Muscle of back (tissue), 11 donors: ENCODE results near the gene RYR1. TPM values are rescaled to one million over a fixed set of nuclear protein-coding genes. Genes with fewer than 3 reads are reported as not detected.
"Not testable (repeated sequence)": the region's sequence is repeated elsewhere in the genome, so short reads cannot be mapped to it uniquely, and the experiment has no call there.

Experiments
- DNase-seq, 3 donors: peaks; one replicate each; pipeline versions ENCODE4 v3.0.0 to v3.0.0-alpha.2; 2013
- polyA plus RNA-seq, 10 donors: library from polyadenylated mRNA; unstranded; fragments of 120-200 nt; gene quantifications; one replicate each; pipeline ENCODE4 v1.2.1, GENCODE V29; 2013; ENCODE audit not compliant: insufficient read length in 10 of 10

Gene RYR1
- polyA plus RNA-seq, 10 donors, result 269 to 630 (median 491) TPM

DNA sequence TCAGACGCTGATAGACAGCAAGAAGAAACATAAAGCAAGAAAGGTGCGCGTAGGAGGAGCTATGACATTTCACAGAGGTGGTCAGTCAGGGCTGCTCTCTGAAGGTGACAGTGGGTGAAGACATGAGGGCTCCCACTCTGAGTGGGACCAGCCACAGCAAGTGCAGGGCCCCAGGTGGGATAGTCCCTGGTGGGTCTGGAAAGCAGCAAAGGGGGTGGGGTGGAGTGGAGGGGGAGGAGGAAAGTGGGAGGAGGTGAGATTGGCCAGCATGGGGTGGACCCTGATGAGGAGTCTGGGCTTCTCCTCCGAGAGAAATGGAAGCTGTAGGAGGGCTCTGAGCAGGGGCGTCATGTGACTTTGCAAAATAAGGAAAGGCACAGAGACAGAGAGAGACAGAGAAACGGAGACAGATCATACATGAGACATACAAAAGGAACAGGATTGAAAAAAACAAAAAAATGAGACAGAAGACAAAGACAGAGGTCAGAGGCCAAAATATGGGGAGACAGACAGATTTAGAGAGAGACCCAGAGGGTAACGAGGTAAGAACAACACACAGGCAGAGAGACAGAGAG lies 181.6 kb downstream of the RYR1 start:
- no peak for DNase-seq

- no peak for DNase-seq
These were observed 182.8 kb downstream of the RYR1 start for GRCh38 chr19:38616265-38616664.

DNA sequence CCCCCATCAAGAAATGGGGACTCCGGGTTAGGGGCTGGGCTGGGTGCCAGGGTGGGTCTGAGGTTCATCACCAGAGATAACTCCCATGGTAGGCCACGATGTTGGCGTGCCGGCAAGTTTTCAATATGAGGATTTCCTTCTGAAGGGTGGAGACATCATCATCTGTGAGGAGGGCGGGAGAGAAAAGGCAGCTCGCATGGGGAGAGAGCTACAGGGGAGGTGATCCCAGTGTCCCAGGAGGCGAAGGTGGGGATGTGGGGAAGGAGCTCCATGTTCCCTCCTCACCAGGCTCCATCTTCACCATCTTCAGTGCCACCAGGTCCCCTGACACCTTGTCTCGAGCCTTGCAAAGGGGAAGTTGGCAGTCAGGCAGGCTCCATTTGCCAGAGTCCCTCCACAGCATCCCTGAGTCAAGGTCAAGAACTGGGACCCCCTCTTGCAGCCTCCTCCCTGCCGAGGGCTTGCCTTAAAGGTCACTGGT lies 183.8 kb downstream of the RYR1 start:
- DNase-seq, result no peak

DNA sequence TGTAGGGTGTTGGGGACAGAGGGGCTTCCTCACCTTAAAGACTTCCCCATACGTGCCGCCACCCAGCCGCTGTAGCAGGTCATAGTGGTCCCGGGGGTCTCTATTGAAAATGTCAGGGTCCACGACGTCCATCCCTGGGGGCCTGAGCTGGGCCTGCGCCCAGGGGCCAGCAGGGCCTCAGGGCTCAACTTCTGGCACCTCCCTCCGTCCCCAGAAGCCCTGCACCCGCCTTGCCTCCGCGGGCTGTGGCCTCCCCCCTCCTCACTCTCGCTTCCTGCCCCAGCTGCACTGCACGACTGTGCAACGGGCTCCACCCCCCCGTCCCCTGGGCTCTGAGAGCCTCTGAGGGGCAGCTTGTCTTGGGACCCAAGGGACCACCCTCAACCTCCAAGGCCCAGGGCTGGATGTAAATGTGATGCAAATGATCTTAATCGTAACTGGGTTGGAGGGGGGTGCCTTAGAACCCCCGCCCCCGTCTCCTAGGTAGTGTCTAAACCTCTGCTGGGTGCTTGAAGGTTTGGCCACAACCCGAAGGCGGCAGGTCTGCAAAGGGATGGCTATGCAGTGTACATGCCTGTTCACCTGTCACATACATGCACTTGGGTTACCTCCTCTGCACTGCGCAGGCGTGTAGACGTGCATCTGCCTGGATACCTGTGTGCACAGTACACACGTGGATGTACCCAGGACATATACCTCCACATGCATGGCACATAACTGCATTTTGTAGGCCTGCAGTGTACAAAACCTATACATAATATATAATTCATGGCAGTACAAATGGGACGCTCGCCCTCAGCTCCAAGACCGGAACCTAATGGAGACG lies 184.5 kb downstream of the RYR1 start, which contains the start of gene MAP4K1:
MAP4K1 (minus strand) TSS at position 190 of the 826 bp plus-strand sequence; CDS start at position 132, 58 bp downstream.
- DNase-seq, result peak in 1 of 3 donors; percentile 40

DNA sequence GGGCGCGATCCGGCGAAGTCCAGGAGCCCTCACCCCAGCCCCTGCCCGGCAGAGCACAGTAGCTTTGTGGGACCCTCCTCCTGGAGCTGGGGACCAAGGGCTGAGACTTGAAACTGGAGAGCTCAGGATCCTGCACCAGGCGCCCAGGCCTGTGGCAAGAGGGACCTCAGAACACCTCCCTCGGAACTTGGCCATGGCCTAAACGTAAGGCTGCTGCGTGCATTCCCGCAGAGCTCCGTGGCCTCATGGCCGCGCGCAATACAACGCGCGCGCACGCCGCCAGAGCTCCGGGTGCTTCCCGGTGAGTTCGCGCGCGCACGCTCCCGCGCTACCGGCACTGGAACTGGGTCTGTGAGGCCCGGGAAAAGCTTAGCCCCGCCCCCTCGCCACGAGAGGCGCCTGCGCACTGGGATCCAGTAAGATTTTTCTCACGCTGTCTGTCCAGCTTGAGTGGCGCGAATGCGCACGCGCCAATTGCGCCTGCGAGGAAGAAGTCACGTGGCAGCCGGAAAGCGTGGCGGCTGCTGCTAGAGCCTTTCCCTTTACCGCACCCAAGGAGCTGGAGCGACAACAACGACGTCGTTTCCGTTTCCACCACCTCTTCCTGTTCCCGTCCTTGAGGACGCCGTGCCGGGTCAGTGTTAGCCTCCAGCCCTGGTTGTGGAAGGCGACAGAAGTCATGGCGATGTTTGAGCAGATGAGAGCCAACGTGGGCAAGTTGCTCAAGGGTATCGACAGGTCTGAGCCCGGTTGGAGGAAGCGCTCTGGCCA lies 185.3 kb downstream of the RYR1 start, which contains the start of gene EIF3K:
EIF3K (plus strand) TSS at position 599 of the 771 bp plus-strand sequence; CDS start at position 680, 81 bp downstream.
- DNase-seq, result peak; percentile 99 to 100 (median 100)

- DNase-seq, result no peak
These were observed 186.1 kb downstream of the RYR1 start for GRCh38 chr19:38619361-38620174.

DNA sequence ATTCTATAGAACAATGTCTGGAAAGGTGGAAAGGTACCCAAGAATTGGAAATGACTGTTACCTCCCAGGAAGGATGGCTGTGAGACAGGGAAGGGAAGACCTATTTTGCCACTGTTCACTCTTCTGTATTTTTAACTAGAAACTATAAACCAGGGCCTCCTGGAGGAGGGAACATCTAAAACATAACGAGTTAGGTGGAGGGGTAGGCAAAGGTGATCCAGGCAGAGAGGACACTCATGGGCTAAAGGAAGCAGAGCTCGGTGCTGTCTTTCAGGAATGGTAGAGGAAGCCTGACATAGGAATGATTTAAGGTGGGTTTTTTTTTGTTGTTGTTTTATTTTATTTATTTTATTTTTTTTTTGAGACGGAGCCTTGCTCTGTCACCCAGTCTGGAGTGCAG lies 191.3 kb downstream of the RYR1 start:
- no peak for DNase-seq

GRCh38 chr19:38626401-38626800 lies 192.9 kb downstream of the RYR1 start:
- no peak for DNase-seq

GRCh38 chr19:38629568-38629967 lies 196.1 kb downstream of the RYR1 start:
- no peak for DNase-seq

DNA sequence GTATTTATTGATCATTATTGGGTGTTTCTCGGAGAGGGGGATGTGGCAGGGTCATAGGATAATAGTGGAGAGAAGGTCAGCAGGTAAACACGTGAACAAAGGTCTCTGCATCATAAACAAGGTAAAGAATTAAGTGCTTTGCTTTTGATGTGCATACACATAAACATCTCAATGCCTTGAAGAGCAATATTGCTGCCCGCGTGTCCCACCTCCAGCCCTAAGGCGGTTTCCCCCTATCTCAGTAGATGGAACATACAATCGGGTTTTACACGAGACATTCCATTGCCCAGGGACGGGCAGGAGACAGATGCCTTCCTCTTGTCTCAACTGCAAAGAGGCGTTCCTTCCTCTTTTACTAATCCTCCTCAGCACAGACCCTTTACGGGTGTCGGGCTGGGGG lies 197.8 kb downstream of the RYR1 start:
- DNase-seq, result not testable (repeated sequence)

DNA sequence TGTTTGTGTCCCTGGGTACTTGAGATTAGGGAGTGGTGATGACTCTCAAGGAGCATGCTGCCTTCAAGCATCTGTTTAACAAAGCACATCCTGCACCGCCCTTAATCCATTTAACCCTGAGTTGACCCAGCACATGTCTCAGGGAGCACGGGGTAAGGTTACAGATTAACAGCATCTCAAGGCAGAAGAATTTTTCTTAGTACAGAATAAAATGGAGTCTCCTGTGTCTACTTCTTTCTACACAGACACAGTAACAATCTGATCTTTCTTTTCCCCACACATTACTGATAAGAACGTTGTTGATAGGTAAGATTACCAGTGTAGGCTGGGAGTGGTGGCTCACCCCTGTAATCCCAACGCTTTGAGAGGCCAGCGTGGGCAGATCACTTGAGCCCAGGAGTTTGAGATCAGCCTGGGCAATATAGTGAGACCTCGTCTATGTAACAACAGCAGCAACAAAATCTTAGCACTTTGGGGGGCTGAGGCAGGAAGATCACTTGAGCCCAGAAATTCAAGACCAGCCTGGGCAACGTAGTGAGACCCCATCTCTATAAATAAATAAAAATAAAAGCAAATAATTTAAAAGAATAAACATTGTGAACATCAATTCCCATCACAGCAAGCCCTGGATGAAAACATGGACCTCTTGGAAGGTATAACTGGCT lies 198.5 kb downstream of the RYR1 start:
- not testable (repeated sequence) for DNase-seq

DNA sequence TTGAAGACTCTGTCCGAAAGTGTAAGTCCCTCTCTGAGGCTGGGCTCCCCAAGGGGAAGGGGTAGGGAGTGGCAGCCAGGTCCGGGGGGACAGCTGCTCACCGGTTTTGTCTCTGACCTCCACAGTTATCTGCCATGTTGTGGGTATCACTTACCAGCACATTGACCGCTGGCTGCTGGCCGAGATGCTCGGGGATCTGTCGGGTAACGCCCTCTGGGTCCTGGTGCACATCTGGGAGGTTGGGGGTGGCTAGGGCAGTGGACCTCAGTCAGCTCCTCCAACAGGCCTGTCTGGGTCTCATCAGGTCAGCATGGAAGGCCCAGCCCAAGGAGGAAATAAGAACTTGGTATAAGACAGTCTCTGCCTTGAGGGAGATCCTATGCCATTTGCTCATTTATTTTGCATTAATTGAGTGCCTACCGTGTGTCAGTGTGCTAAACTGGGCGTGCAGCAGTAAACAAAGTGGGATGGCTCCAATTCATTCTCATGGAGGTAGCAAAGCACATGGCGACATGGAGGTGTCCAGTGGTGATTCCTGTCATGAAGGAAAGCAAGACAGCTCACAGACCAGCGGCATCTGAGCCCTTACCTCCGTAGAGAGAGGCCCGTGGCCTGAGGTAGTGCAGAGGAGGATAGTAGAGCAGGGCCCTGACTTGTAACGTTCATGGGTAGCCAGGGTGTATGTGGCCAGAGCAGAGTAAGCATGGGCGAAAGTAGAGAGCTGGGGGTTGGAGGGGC lies 199.2 kb downstream of the RYR1 start:
- no peak for DNase-seq

DNA sequence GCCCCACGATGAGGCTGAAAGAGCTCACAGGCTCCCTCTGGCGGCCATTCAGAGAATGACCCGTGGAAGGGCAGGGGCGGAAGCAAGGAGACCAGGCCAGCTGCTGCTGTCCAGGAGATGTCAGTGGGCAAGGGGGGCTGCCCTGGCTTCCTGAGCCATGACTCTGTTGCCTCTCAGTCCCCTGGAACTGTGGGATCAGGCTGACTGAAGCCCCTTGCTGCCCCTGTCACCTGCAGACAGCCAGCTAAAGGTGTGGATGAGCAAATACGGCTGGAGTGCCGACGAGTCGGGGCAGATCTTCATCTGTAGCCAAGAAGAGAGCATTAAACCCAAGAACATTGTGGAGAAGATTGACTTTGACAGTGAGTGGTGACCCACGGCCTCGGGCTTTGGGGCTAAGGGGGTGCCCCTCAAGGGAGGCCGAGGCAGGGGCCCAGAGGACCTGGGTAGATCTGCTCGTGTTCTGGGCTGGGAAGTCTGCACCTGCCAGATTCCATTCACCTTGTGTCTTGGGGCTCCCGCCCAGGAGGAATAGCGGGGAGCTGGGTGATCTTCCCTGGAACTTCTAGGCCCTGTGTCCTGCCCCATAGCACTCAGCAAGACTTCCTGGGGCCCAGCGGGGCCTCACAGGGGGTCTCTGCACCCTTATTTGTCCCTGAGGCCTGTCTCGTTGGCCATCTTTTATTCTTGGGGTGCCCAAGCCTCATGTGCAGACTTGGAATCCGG lies 201.4 kb downstream of the RYR1 start:
- peak in 2 of 3 donors; percentile 80 to 87 for DNase-seq

DNA sequence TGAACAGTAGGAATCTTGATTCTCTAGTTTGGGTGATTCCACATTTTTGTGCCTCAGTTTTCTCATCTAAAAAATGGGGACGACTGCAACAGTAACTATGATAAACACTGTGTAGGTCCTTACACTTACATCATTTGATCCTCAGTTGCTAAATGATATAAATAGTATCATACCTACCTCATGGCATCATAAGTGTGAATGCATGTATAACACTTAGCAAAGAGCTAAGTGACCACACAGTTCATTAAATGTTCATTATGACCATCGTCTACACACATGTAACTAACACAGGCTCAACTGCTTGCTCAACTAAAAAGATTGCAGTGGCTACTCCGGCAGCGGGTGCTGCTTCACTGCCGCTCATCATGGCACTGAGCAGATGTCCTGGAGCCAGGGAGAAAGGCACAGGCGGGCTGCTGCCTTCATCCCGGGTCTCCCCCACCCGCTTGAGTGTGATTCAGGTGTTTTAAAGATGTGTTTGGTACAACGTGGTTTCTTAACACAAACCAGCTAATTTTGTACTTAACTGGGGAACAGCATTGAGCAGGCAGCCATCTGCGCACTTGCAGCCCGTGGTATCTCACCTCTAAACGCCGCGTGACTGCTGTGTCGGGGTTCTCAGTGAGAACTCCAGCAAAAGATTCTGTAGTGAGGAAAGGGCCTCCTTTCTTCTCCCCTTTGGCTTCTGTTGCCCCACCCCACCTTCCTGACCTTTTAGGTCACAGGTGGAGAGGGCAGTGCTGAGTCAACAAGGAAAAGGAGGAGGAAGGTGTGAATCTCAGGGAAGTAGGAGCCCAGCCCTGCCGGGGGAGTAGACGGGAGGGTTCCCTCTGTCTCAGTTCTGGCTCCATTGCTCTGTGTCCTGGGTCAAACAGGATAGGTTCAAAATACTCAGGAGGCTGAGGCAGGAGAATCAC lies 202.2 kb downstream of the RYR1 start:
- no peak for DNase-seq
